Glomerular visceral epithelial cell (primary cell): ENCODE data around the gene FAM72A.
"Not testable (repeated sequence)": the region's sequence is repeated elsewhere in the genome, so short reads cannot be mapped to it uniquely, and the experiment has no call there.

Source experiments
- DNase-seq: peaks from one replicate; pipeline ENCODE4 v3.0.0-alpha.2; 2016; ENCODE audit errors: extremely low spot score

FAM72A gene

GRCh38 chr1:206202789-206203363, at the start of gene FAM72A:
Gene FAM72A, minus strand, starts transcription at chr1:206202839. Its CDS starts 814 bp downstream, at chr1:206202025.
- peak; percentile 100 for DNase-seq

GRCh38 chr1:206250953-206251681, 48.5 kb upstream of the FAM72A start:
- not testable (repeated sequence) for DNase-seq

- DNase-seq: not testable (repeated sequence)
Measured at GRCh38 chr1:206246129-206246886, 43.7 kb upstream of the FAM72A start.

GRCh38 chr1:206245479-206245878, 42.8 kb upstream of the FAM72A start:
- DNase-seq: not testable (repeated sequence)

- DNase-seq: not testable (repeated sequence)
Measured at GRCh38 chr1:206243335-206243734, 40.7 kb upstream of the FAM72A start.

GRCh38 chr1:206240288-206240687, 37.6 kb upstream of the FAM72A start:
- not testable (repeated sequence) for DNase-seq

GRCh38 chr1:206235190-206235589, 32.6 kb upstream of the FAM72A start:
- DNase-seq: not testable (repeated sequence)

GRCh38 chr1:206234189-206234916, 31.7 kb upstream of the FAM72A start:
- not testable (repeated sequence) for DNase-seq

GRCh38 chr1:206232970-206233645, 30.5 kb upstream of the FAM72A start:
- not testable (repeated sequence) for DNase-seq

- DNase-seq: not testable (repeated sequence)
Measured at GRCh38 chr1:206231989-206232388, 29.4 kb upstream of the FAM72A start.

GRCh38 chr1:206229286-206229685, 26.6 kb upstream of the FAM72A start:
- not testable (repeated sequence) for DNase-seq

- DNase-seq: not testable (repeated sequence)
Measured at GRCh38 chr1:206226886-206227285, 24.2 kb upstream of the FAM72A start.

GRCh38 chr1:206225386-206225785, 22.7 kb upstream of the FAM72A start:
- not testable (repeated sequence) for DNase-seq

- not testable (repeated sequence) for DNase-seq
Measured at GRCh38 chr1:206224190-206224776, 21.6 kb upstream of the FAM72A start.

- not testable (repeated sequence) for DNase-seq
Measured at GRCh38 chr1:206221585-206221984, 18.9 kb upstream of the FAM72A start.

GRCh38 chr1:206220332-206221000, 17.8 kb upstream of the FAM72A start:
- peak; percentile 2 for DNase-seq

- DNase-seq: not testable (repeated sequence)
Measured at GRCh38 chr1:206219514-206220331, 17.1 kb upstream of the FAM72A start.

- DNase-seq: not testable (repeated sequence)
Measured at GRCh38 chr1:206218765-206219164, 16.1 kb upstream of the FAM72A start.

- DNase-seq: not testable (repeated sequence)
Measured at GRCh38 chr1:206218285-206218684, 15.6 kb upstream of the FAM72A start.
